ENCODE measurements around the gene GPR108.
"Not testable (repeated sequence)": the region's sequence is repeated elsewhere in the genome, so short reads cannot be mapped to it uniquely, and the experiment has no call there.

The GPR108 gene

DNA sequence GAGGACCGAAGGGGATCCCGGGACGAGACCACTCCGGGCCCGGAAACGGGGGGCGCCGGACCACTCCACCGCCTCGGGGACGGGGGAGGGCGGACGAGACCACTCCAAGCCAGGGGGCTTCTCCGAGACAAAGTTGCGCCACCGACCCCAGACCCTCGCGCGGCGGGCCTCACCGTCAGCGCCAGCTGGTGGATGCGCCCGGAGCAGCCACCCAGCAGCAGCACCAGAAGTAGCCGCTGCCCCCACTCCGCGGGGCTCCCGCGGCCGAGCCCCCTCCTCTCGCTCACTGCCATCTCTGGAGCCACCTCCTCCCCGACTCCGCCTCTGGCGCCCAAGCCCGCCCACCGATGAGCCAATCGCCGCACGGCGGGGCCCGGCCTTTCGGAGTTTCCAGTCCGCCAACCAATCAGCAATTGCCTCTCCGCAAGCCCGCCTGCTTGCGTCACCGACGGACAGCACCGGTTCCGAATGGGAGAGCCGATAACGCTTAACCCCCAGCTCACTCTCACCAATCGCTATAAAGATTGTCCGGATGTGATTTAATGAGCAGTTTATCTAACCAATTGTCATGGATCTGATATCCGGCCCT is at the start of gene GPR108:
TSS of gene GPR108 (minus strand) at position 297 of the 589 bp plus-strand sequence. CDS start at position 293, 4 bp downstream.
- peak; percentile 99 for DNase-seq (ENCODE audit: low read depth)

GRCh38 chr19:6779206-6779605 is 41.8 kb upstream of the GPR108 start:
- no peak for DNase-seq (ENCODE audit: low read depth)

DNA sequence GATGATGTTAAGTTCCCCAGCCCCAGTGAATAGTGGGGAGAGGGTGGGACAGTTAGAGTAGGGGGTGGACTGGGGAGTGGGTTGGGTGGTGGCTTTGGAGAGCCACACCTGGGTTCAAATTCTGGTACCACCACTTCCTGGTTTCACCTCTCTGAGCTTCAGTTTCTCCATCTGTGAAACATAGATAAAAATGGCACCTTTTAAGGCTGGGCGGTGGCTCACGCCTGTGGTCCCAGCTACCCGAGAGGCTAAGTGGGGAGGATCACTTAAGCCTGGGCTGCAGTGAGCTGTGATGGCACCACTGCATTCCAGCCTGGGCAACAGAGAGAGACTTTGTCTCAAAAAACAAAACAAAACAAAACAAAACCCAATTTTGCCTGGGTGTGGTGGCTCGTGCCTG is 41.0 kb upstream of the GPR108 start:
- DNase-seq (ENCODE audit: low read depth) = no peak

DNA sequence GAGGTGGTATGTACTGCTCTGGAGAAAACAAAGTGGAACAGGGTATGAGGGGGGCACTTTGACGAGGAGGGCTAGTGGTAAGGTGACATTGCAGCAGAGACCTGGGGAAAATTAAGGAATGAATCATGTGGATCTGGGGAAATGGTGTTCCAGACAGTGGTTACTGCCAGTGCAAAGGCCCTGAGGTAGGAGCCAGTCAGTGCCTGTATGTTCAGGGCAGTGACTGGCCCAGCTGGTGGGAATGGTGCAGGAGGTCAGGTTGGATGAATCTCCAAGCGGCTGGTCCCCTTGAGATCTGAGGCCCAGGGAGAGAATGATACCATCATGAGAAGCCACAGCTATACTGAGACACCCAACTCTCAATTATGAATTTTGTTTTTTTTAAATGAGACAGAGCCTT is 40.1 kb upstream of the GPR108 start:
- DNase-seq (ENCODE audit: low read depth) = no peak

- no peak for DNase-seq (ENCODE audit: low read depth)
Measured at GRCh38 chr19:6776999-6777398, 39.6 kb upstream of the GPR108 start.

DNA sequence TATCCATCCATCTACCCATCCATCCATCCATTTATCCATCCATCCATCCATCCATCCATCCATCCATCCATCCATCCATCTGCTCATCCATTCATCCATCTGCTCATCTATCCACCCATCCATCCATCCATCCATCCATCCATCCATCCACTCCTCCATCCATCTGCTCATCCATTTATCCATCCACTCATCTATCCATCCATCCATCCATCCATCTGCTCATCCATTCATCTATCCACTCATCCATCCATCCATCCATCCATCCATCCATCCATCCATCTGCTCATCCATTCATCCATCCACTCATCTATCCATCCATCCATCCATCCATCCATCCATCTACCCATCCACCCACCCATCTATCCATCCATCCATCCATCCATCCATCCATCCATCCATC is 38.7 kb upstream of the GPR108 start:
- DNase-seq (ENCODE audit: low read depth) = not testable (repeated sequence)

DNA sequence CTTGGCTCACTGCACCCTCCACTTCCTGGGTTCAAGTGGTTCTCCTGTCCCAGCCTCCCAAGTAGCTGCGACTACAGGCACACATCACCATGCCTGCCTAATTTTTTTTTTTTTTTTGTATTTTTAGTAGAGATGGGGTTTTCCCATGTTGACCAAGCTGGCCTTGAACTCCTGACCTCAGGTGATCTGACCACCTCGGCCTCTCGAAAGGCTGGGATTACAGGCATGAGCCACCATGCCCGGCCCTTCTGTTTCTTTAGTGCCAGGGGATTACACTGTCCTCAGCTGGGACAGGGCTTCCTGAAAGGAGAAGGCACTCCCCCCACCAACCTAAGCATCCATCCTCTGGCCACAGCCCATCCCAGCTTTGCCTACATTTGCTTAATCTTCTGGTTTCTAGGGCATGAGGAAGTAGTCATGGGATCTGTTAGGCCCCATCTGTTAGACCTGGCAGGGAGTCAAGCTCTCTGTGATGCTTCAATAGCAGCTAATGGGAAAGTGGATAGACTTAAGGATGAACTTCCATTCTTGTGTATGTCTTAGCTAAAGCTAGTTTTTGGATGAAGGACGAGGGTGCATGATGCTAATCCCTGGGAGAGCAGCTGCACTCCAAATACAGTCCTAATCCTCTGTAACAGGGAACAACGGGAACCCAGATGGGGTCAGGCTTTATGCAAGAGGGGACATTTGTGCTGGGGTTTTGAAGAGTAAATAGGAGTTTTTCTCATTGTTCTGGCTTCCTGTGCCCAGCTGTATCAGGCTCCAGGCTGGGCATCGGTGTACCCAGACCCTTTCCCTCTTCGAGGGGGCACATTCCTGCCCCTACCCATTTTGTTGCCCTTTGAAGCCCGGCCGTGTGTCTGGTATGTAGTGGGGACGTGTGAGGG is 37.7 kb upstream of the GPR108 start:
- DNase-seq (ENCODE audit: low read depth) = no peak

- DNase-seq (ENCODE audit: low read depth) = peak; percentile 29
Measured at GRCh38 chr19:6773323-6773931, 36.0 kb upstream of the GPR108 start.

- no peak for DNase-seq (ENCODE audit: low read depth)
Measured at GRCh38 chr19:6772866-6773322, 35.5 kb upstream of the GPR108 start.

DNA sequence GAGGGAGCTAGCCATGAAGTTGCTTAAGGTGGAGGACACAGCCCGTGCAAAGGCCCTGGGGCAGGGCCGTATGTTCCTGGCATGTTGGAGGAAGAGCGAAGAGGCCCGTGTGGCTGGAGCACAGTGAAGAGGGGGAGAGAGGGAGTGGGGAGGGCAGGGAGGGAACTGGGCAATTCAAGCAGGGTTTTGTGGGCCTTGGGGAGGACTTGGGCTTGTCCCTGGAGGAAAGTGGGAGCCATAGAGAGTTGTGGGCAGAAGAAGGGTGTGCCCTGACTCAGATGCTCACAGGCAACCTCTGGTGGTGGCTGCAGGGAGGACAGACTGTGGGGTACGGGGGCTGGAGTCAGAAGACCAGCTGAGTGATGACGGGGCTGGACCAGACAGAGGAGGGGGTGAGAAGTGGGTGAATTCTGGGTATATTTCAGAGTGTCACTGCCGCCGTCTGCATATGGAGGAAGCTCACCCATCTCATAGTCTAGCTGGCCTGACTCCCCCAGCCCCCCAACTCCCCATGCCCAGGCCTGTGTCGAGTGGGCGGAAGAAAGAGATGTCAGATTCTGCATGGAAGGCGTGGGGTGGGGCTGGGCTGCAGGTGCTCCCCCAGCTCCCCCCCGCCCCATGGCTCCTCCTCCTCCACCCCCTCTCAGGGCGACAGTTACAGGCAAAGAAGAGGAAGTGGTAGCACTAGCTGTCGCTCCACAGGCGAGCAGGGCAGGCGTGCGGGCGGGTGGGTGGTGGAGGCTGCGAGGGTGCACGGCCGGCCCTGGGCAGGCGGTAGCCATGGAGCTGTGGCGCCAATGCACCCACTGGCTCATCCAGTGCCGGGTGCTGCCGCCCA is 34.9 kb upstream of the GPR108 start, which contains the start of gene VAV1:
TSS of gene VAV1 (plus strand) at position 681 of the 838 bp plus-strand sequence. CDS start at position 781, 100 bp downstream.
- DNase-seq (ENCODE audit: low read depth) = peak; percentile 72

- not testable (repeated sequence) for DNase-seq (ENCODE audit: low read depth)
Measured at GRCh38 chr19:6771648-6772027, 34.3 kb upstream of the GPR108 start.

- DNase-seq (ENCODE audit: low read depth) = no peak
Measured at GRCh38 chr19:6769006-6769619, 31.7 kb upstream of the GPR108 start.

DNA sequence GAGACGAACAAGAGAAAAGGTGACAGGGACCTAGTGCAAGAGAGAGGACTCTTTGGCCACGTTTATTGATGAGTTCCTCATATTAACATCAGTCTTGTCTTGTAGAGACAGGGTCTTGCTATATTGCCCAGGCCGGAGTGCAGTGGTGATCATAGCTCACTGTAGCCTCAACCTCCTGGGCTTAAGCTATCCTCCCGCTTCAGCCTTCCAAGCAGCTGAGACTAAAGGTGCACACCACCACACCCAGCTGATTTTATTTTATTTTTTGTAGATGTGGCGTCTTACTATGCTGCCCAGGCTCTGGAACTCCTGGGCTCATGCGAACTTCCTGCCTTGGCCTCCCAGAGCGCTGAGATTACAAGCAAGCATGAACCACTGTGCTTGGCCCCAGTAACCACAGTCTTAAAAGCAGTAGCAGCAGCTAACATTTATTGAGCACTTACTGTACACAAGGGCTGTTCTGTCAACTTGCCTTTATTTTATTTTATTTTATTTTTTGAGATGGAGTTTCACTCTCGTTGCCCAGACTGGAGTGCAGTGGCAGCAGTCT is 30.9 kb upstream of the GPR108 start:
- no peak for DNase-seq (ENCODE audit: low read depth)

DNA sequence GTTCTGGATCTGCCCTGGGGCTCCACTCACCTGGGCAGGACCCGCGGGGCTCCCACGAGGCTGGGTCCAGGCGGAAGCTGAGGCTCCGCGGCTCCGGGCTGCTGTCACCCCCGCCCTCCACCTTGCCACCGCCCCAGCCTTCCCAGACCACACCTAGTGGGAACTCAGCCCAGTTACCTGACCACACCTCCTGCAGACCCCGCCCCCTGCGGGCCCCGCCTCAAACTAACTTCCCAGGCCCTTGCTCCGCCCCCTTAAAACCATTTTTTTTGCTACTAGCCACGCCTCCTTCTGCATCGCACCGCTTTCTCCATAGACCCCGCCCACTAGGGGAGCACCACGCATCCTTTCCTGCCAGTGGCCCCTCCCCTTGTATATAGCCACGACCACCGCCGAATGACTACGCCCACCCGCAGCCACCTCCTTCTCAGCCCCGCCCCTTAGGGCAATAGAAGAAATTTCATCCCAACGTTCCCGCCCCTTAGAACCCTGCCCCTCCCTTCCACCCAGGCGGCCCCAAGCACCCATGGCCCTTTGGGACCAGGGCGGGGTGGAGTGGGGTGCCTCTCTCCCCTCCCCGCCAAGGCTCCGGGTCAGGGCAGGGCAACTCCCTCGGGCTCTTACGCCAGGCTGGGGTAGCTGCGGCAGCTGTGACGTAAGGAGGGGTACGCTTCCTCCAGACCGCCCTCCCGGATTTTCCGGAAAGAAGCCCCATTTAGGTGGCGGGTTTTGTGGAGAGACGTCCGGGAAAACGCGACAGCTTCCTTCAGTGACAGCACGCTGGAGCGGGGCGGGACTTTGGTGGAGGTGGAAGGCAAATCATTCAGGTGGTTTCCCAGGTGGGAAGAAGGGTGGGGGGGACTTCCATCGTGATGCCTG is 30.2 kb upstream of the GPR108 start, which contains the start of gene SH2D3A:
TSS of gene SH2D3A (minus strand) at position 79 of the 879 bp plus-strand sequence. CDS start 3,687 bp downstream, outside the sequence.
- peak; percentile 87 for DNase-seq (ENCODE audit: low read depth)

GRCh38 chr19:6767081-6767356 is 29.6 kb upstream of the GPR108 start:
- no peak for DNase-seq (ENCODE audit: low read depth)

DNA sequence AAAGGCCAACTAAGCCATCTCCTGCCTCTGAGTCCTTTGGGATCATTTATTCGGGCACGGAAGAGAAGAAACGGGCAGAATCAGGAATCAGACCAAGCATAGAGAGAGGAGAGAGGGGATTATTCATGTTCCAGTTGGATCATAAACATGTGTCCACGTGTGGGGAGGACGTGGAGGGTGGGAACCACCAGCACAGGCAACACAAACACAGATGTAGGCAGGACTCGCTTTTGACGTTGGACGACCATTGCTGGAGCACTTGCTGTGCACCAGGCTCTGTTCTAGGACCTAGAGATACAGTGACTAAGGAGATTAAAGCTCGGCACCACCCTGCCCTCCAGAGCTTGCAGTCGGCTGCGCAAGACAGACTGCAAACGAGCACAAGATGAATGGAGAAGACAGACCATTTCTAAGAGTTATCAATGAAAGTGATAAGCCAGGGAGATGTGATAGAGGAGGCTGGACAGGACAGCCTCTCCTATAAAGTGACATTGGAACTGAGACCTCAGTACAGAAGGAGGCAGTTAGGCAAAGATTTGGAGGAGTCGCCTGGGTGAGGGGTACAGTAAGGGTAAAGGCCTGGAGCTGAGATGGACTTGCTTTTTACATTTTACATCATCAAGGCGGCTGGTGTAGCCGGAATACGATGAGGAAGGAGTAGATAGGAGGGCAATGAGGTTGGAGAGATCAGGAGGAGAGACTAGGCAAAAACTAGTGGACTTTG is 29.1 kb upstream of the GPR108 start:
- no peak for DNase-seq (ENCODE audit: low read depth)

- DNase-seq (ENCODE audit: low read depth) = no peak
Measured at GRCh38 chr19:6765738-6766356, 28.5 kb upstream of the GPR108 start.

- not testable (repeated sequence) for DNase-seq (ENCODE audit: low read depth)
Measured at GRCh38 chr19:6762253-6762797, 24.9 kb upstream of the GPR108 start.

Measured in stimulated activated CD8-positive, alpha-beta memory T cell treated with anti-CD3 and anti-CD28 coated beads, Interleukin-12 subunit alpha, Interleukin-12 subunit beta, amount 100 ng/mL, for 4 hours (primary cell).